Fibroblast of lung (primary cell): Measurements from ENCODE around the gene UBAP1. TPM values are rescaled to one million over a fixed set of nuclear protein-coding genes. Genes with fewer than 3 reads are reported as not detected.

ENCODE experiments used
- DNase-seq, 2 donors: peaks; one replicate each; pipeline versions ENCODE4 v3.0.0 to v3.0.0-alpha.2; 2010; ENCODE audit warnings: low read depth in 2 of 2
- H2AFZ ChIP-seq: 2 replicates; pipeline ENCODE4 v1.5.1; 2012; ENCODE audit warnings: low read length, control low read depth, inconsistent platforms
- H3K27ac ChIP-seq: 2 replicates; pipeline ENCODE4 v1.5.1; 2011; ENCODE audit warnings: low read length, control low read depth; ENCODE audit not compliant: insufficient read depth
- H3K27me3 ChIP-seq: 2 replicates; pipeline ENCODE4 v1.5.1; 2011; ENCODE audit warnings: mild to moderate bottlenecking, low read length; ENCODE audit not compliant: control insufficient read depth, insufficient read depth
- H3K36me3 ChIP-seq: 2 replicates; pipeline ENCODE4 v1.5.1; 2011; ENCODE audit warnings: low read length; ENCODE audit not compliant: control insufficient read depth, insufficient read depth
- H3K4me1 ChIP-seq: 2 replicates; pipeline ENCODE4 v1.5.1; 2011; ENCODE audit warnings: low read length; ENCODE audit not compliant: control insufficient read depth, insufficient read depth; ENCODE audit errors: extremely low read depth
- H3K4me2 ChIP-seq: 2 replicates; pipeline ENCODE4 v1.5.1; 2011; ENCODE audit warnings: low read length, control low read depth; ENCODE audit not compliant: insufficient read depth; ENCODE audit errors: extremely low read depth
- H3K4me3 ChIP-seq, 4 experiments: fragments of 200-600 bp in 1 of 4; sonication (generic) in 1 of 4; replicated peaks in 1 of 4; 2 replicates each; pipeline ENCODE4 v1.5.1; 2011 to 2016; ENCODE audit warnings: low read length in 4 of 4, low read depth in 3 of 4, mild to moderate bottlenecking in 3 of 4, control low read depth in 2 of 4, inconsistent platforms in 1 of 4, mixed read lengths in 1 of 4; ENCODE audit not compliant: insufficient read depth in 1 of 4; ENCODE audit errors: control extremely low read depth in 1 of 4
- H3K79me2 ChIP-seq: 2 replicates; pipeline ENCODE4 v1.5.1; 2012; ENCODE audit warnings: mild to moderate bottlenecking, low read length, inconsistent platforms; ENCODE audit not compliant: control insufficient read depth, insufficient read depth
- H3K9ac ChIP-seq: 2 replicates; pipeline ENCODE4 v1.5.1; 2011; ENCODE audit warnings: mild to moderate bottlenecking, low read length, control low read depth; ENCODE audit not compliant: insufficient read depth
- H3K9me3 ChIP-seq: 2 replicates; pipeline ENCODE4 v1.5.1; 2012; ENCODE audit warnings: low read depth, low read length; ENCODE audit not compliant: control insufficient read depth, insufficient read depth
- H4K20me1 ChIP-seq: 2 replicates; pipeline ENCODE4 v1.5.1; 2011; ENCODE audit warnings: low read length; ENCODE audit not compliant: control insufficient read depth, insufficient read depth; ENCODE audit errors: extremely low read depth
- EZH2 ChIP-seq: IDR thresholded peaks from 2 replicates; pipeline ENCODE4 v1.5.1; 2012; ENCODE audit warnings: low read length, control low read depth, mild to moderate bottlenecking; ENCODE audit errors: missing control alignments
- polyA plus RNA-seq, 2 donors: library from polyadenylated mRNA; depleted of rRNA in 1 of 2; stranded (reverse) in 1 of 2; unstranded in 1 of 2; fragments of >200 nt; gene quantifications; 2 replicates each; pipeline ENCODE4 v1.2.1, GENCODE V29; 2011 to 2012; ENCODE audit warnings: missing spikeins in 1 of 2
- total RNA-seq: library from RNA; depleted of rRNA; stranded (reverse); fragments of >200 nt; gene quantifications from 2 replicates; pipeline ENCODE4 v1.2.1, GENCODE V29; 2014
- TF ChIP-seq, protein P1 (sequence below), 2 donors: IDR thresholded peaks in 1 of 2; conservative IDR thresholded peaks in 1 of 2; 1 replicate in 1 of 2; 2 replicates in 1 of 2; pipeline ENCODE4 v1.5.1; 2011 to 2012; ENCODE audit warnings: low read length in 2 of 2, control low read depth in 1 of 2, inconsistent platforms in 1 of 2, low read depth in 1 of 2, mild to moderate bottlenecking in 1 of 2

The UBAP1 gene
- total and polyA plus RNA-seq, 2 donors (not counting 1 experiment from before 2014, with no cell fraction given), result 41.6 to 58.1 TPM

DNA sequence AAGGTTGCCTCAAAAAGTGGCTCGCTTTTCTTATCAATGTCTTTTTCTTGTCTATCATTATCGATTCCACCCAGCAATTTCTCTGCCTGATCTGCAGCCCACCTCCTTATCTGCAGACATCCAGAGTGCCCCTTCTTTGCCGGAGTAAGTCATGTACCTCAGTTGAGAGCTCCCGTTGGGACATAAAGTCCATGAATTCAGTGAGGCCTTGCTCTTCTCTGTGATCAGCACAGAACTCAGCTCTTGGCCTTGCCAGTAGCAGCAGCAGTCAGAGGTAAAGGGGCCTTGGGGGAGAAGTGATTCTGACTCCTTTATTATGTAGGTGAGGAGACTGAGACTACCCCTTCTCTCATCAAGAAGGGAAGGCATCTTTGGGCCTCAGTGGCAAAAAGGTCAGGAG is 27.4 kb upstream of the UBAP1 start:
- Histone ChIP-seq H3K79me2 (no peaks in the 10 kb centered on the region), H3K9ac (no peak overlapping the region), H3K4me2 (no peak overlapping the region), H2AFZ (no peak overlapping the region), H4K20me1 (no peaks in the 10 kb centered on the region), H3K4me1 (no peaks in the 10 kb centered on the region), H3K4me3 (no peak overlapping the region), H3K36me3 (no peaks in the 10 kb centered on the region), H3K27ac (no peak overlapping the region), H3K9me3 (no peaks in the 10 kb centered on the region), H3K27me3 (no peaks in the 10 kb centered on the region)
- no peak for TF ChIP-seq EZH2
- TF ChIP-seq, protein P1, sequence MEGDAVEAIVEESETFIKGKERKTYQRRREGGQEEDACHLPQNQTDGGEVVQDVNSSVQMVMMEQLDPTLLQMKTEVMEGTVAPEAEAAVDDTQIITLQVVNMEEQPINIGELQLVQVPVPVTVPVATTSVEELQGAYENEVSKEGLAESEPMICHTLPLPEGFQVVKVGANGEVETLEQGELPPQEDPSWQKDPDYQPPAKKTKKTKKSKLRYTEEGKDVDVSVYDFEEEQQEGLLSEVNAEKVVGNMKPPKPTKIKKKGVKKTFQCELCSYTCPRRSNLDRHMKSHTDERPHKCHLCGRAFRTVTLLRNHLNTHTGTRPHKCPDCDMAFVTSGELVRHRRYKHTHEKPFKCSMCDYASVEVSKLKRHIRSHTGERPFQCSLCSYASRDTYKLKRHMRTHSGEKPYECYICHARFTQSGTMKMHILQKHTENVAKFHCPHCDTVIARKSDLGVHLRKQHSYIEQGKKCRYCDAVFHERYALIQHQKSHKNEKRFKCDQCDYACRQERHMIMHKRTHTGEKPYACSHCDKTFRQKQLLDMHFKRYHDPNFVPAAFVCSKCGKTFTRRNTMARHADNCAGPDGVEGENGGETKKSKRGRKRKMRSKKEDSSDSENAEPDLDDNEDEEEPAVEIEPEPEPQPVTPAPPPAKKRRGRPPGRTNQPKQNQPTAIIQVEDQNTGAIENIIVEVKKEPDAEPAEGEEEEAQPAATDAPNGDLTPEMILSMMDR (conservative IDR thresholded peaks at IDR 0.05 in 1 of 2, IDR thresholded peaks at IDR 0.05 in 1 of 2; ENCODE audit: low read depth in 1 of 2, low read length in 2 of 2), result no peak
- DNase-seq, result no peak

DNA sequence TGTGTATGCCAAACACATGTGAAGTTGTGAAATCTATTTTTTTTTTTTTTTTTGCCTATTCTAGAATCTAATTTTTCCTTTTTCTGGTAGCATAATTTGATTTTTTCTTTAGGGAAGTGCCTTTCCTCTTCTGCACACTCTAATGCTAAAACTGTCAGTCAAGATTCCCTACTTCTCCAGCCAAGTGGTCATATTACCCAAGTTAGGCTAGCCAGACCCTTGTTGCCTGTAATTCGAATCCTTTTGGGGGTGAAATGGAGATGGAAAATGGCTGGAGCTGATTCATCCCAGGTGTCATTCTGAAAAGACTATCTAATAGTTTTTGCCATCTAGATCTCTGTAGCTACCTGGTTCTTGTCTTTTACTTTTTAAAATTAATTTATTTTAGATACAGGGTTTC is 24.8 kb upstream of the UBAP1 start:
- Histone ChIP-seq H4K20me1 (no peaks in the 10 kb centered on the region), H3K4me2 (no peak overlapping the region), H3K79me2 (no peaks in the 10 kb centered on the region), H3K9ac (no peak overlapping the region), H3K27me3 (no peaks in the 10 kb centered on the region), H3K27ac (no peak overlapping the region), H3K36me3 (no peaks in the 10 kb centered on the region), H3K4me3 (no peak overlapping the region), H3K9me3 (no peaks in the 10 kb centered on the region), H3K4me1 (no peaks in the 10 kb centered on the region), H2AFZ (no peak overlapping the region)
- no peak for DNase-seq
- TF ChIP-seq EZH2, result no peak
- TF ChIP-seq, protein P1 (conservative IDR thresholded peaks at IDR 0.05 in 1 of 2, IDR thresholded peaks at IDR 0.05 in 1 of 2; ENCODE audit: low read depth in 1 of 2, low read length in 2 of 2), result no peak

DNA sequence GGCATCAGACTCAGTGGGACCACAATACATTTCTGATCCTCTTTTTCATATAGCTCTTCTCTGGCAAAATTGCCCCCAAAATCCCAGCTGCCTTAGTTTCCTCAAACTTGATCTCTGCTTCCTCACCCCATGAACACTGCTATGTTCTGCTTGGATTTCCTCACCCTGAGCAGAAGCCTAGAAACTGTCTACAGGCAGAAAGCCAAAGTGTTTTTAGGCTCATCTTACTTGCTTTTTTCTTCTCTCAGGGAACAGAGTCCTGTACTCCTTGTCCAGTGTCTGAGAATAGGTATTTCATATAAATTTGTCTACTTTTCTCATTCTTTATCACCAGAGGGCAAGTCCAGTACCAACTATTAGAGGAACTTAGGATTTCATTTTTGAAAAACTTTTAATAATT is 21.5 kb upstream of the UBAP1 start:
- no peaks in the 10 kb centered on the region for H4K20me1 ChIP-seq
- no peaks in the 10 kb centered on the region for H3K9me3 ChIP-seq
- no peaks in the 10 kb centered on the region for H3K4me1 ChIP-seq
- no peak overlapping the region for H3K27ac ChIP-seq
- DNase-seq, result no peak
- H2AFZ ChIP-seq, result no peak overlapping the region
- H3K36me3 ChIP-seq, result no peaks in the 10 kb centered on the region
- H3K9ac ChIP-seq, result no peak overlapping the region
- no peaks in the 10 kb centered on the region for H3K79me2 ChIP-seq
- H3K27me3 ChIP-seq, result no peaks in the 10 kb centered on the region
- H3K4me3 ChIP-seq, result no peak overlapping the region
- H3K4me2 ChIP-seq, result no peak overlapping the region
- TF ChIP-seq, protein P1 (conservative IDR thresholded peaks at IDR 0.05 in 1 of 2, IDR thresholded peaks at IDR 0.05 in 1 of 2; ENCODE audit: low read depth in 1 of 2, low read length in 2 of 2), result no peak
- TF ChIP-seq EZH2, result no peak
